Thyroid gland (tissue), 4 donors: ENCODE results near the gene RIMBP2.

Experiments used
- POLR2A ChIP-seq, 2 donors: fragments of 450-650 bp; IDR thresholded peaks; one replicate each; pipeline ENCODE4 v1.6.1; 2017; ENCODE audit warnings: antibody characterized with exemption in 2 of 2, mild to moderate bottlenecking in 2 of 2, moderate library complexity in 1 of 2
- TF ChIP-seq, protein P1 (sequence below), 6 experiments: fragments of 200-600 bp in 3 of 6; fragments of 450-650 bp in 3 of 6; sonication (generic) in 3 of 6; IDR thresholded peaks; one replicate each; pipeline ENCODE4 v1.5.1; 2016 to 2019; ENCODE audit warnings: antibody characterized with exemption in 6 of 6, mild to moderate bottlenecking in 2 of 6, inconsistent platforms in 1 of 6, moderate library complexity in 1 of 6

DNA sequence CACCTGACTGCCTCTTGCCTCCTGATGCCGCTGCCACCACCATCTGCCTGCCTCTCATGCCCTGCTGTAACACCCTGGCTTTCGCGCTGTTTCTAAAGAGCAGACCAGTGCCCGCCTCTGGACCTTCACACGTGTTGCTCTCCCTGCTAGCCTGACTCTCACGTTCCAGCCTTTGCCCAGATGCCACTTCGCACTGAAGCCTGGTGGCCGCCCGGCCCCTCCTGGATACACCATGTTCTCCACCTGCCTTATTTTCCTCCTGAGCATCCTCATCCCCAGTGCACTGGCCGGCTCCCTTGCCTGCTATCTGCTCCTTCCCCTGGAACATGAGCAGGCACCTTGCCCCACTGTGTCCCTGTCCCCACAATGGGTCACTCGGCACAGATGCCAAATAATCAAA lies 231.9 kb downstream of the RIMBP2 start:
- no peak for TF ChIP-seq POLR2A (IDR thresholded peaks at IDR 0.05)
- TF ChIP-seq, protein P1, sequence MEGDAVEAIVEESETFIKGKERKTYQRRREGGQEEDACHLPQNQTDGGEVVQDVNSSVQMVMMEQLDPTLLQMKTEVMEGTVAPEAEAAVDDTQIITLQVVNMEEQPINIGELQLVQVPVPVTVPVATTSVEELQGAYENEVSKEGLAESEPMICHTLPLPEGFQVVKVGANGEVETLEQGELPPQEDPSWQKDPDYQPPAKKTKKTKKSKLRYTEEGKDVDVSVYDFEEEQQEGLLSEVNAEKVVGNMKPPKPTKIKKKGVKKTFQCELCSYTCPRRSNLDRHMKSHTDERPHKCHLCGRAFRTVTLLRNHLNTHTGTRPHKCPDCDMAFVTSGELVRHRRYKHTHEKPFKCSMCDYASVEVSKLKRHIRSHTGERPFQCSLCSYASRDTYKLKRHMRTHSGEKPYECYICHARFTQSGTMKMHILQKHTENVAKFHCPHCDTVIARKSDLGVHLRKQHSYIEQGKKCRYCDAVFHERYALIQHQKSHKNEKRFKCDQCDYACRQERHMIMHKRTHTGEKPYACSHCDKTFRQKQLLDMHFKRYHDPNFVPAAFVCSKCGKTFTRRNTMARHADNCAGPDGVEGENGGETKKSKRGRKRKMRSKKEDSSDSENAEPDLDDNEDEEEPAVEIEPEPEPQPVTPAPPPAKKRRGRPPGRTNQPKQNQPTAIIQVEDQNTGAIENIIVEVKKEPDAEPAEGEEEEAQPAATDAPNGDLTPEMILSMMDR (IDR thresholded peaks at IDR 0.05): no peak
